Hepatic stellate cell (primary cell): ENCODE data around the gene MBNL1.
"Not testable (repeated sequence)": the region's sequence is repeated elsewhere in the genome, so short reads cannot be mapped to it uniquely, and the experiment has no call there.

Source experiments
- DNase-seq: peaks from one replicate; pipeline ENCODE4 v3.0.0; 2011; ENCODE audit warnings: low spot score

Gene MBNL1

GRCh38 chr3:152404976-152405375, 136.2 kb downstream of the MBNL1 start:
- no peak for DNase-seq

- DNase-seq, result peak; percentile 44
Observed at GRCh38 chr3:152405915-152406802, 137.4 kb downstream of the MBNL1 start.

- DNase-seq, result no peak
Observed at GRCh38 chr3:152413240-152413639, 144.5 kb downstream of the MBNL1 start.

- DNase-seq, result no peak
Observed at GRCh38 chr3:152416808-152417580, 148.3 kb downstream of the MBNL1 start.

- DNase-seq, result no peak
Observed at GRCh38 chr3:152419748-152420147, 151.0 kb downstream of the MBNL1 start.

GRCh38 chr3:152421162-152421561, 152.4 kb downstream of the MBNL1 start:
- no peak for DNase-seq

- no peak for DNase-seq
Observed at GRCh38 chr3:152426393-152426792, 157.7 kb downstream of the MBNL1 start.

- no peak for DNase-seq
Observed at GRCh38 chr3:152428577-152428976, 159.8 kb downstream of the MBNL1 start.

- DNase-seq, result no peak
Observed at GRCh38 chr3:152430223-152431002, 161.7 kb downstream of the MBNL1 start.

GRCh38 chr3:152434142-152434541, 165.4 kb downstream of the MBNL1 start:
- DNase-seq, result no peak

GRCh38 chr3:152435210-152435609, 166.5 kb downstream of the MBNL1 start:
- DNase-seq, result not testable (repeated sequence)

- DNase-seq, result no peak
Observed at GRCh38 chr3:152436707-152437590, 168.2 kb downstream of the MBNL1 start.

- DNase-seq, result no peak
Observed at GRCh38 chr3:152438181-152438580, 169.5 kb downstream of the MBNL1 start.

- no peak for DNase-seq
Observed at GRCh38 chr3:152438706-152439105, 170.0 kb downstream of the MBNL1 start.

GRCh38 chr3:152440243-152440642, 171.5 kb downstream of the MBNL1 start:
- not testable (repeated sequence) for DNase-seq

GRCh38 chr3:152443212-152444023, 174.7 kb downstream of the MBNL1 start:
- DNase-seq, result no peak

GRCh38 chr3:152444029-152444641, 175.4 kb downstream of the MBNL1 start:
- DNase-seq, result no peak

GRCh38 chr3:152445212-152445611, 176.5 kb downstream of the MBNL1 start:
- no peak for DNase-seq

- no peak for DNase-seq
Observed at GRCh38 chr3:152446495-152446894, 177.8 kb downstream of the MBNL1 start.

GRCh38 chr3:152447511-152447910, 178.8 kb downstream of the MBNL1 start:
- no peak for DNase-seq
